GM12891 (cell line): ENCODE data around the gene NBEA.

Experiments
- POLR2A ChIP-seq: IDR thresholded peaks from 2 replicates; pipeline ENCODE4 v1.6.1; 2011; ENCODE audit warnings: low read depth, low read length, control low read depth
- POLR2AphosphoS5 ChIP-seq: IDR thresholded peaks from 2 replicates; pipeline ENCODE4 v1.6.1; 2011; ENCODE audit warnings: low read depth, low read length, control low read depth
- SPI1 ChIP-seq: IDR thresholded peaks from 2 replicates; pipeline ENCODE4 v1.6.1; 2011; ENCODE audit warnings: low read depth, low read length, control low read depth
- TAF1 ChIP-seq: IDR thresholded peaks from 2 replicates; pipeline ENCODE4 v1.6.1; 2011; ENCODE audit warnings: low read depth, low read length, control low read depth

DNA sequence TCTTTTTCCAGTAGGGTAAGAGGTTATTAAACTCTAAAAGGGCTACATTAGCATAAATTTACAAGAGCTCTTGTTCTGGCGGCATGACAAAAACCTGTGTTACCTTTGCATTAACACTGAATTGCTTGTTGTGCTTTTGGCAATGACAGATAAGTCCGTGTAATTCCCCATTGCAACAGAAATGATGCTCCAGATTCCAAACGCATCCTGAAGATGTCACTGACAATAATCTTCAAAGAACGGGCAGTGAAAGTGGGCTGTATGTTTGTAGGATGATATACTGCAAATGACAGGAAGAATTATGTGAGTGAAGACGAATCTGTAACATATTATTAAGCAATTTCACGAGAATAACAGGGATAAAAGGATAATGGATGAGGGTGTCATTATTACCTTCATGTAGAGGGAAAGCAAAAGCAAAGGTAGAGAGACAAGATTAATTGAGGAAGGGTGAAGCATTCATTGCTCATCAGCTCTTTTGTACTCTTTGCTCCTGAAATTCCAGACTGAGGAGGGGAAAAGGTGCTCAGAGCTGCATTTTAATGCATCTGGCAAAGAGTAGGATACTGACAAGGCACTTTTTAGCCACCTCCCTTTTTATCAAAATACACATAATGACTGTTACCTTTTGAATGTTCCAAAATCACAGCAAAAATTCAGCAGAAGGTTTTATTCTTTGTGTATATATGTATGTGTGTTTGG, 572.9 kb downstream of the NBEA start:
- TF ChIP-seq POLR2A: no peak
- TF ChIP-seq POLR2AphosphoS5: no peak
- TF ChIP-seq SPI1: no peak
- no peak for TF ChIP-seq TAF1
